ENCODE results near the gene PRKG1. TPM values are rescaled to one million over a fixed set of nuclear protein-coding genes. Genes with fewer than 3 reads are reported as not detected.

Gene PRKG1
- total and polyA plus RNA-seq, 2 of the 8 experiments (the other 6 are each of a cell fraction or from before 2014, with no cell fraction given): 4.2 to 15.2 TPM

DNA sequence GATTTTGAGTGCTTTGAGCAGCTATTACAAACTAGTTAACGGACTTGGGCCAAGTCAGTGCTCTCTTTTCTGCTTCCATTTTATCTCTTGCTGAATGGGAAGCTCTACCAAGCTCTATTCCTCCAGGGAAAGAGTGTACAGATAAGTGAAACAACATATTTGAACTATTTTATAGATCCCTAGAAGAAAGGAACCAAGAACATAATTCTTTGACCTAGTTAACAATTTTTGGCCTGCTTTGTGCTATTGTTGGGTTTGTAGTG, 244.8 kb downstream of the PRKG1 start (continued):
- TF ChIP-seq TAF7 (optimal IDR thresholded peaks at IDR 0.05; ENCODE audit: borderline replicate concordance, low read depth, low read length): no peak

DNA sequence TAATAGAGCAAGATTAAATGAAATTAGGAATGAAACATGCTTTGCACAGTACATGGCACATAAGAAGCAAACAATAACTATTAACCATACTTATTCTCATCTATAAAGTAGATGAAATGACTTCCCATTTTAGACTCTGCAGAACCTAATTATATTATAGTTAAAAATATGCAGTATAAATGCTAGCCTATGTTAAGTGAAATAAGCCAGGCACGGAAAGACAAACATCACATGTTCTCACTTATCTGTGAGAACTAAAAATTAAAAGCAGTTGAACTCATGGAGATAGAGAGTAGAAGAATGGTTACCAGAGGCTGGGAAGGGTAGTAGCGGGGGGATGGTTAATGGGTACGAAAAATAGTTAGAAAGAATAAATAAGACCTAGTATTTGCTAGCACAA, 247.0 kb downstream of the PRKG1 start:
- Histone ChIP-seq H3K36me3 (ENCODE audit: control insufficient read depth in 2 of 4, insufficient read depth in 4 of 4, low read length in 3 of 4) (no peaks in the 10 kb centered on the region), H3K4me3 (ENCODE audit: extremely low read depth in 1 of 4, insufficient read depth in 2 of 4, low read depth in 3 of 4, low read length in 4 of 4) (no peak overlapping the region), H3K18ac (ENCODE audit: extremely low read depth, low read length) (no peak overlapping the region), H3K27me3 (replicated peaks in 1 of 4; ENCODE audit: control insufficient read depth in 3 of 4, extremely low read depth in 1 of 4, insufficient read depth in 3 of 4, low read length in 3 of 4) (no peaks in the 10 kb centered on the region), H2AK5ac (ENCODE audit: low read depth, low read length) (no peak overlapping the region), H3K27ac (ENCODE audit: low read depth, low read length) (no peak overlapping the region), H3K79me1 (ENCODE audit: low read depth, low read length) (no peaks in the 10 kb centered on the region), H3K79me2 (ENCODE audit: control insufficient read depth in 1 of 2, insufficient read depth in 2 of 2, low read length in 2 of 2) (no peaks in the 10 kb centered on the region), H3K9me3 (ENCODE audit: insufficient read depth in 2 of 2, low read depth in 1 of 2, low read length in 1 of 2) (no peaks in the 10 kb centered on the region), H3K23ac (ENCODE audit: insufficient read length) (no peak overlapping the region), H4K91ac (replicated peaks; ENCODE audit: insufficient read length, low read length) (no peak overlapping the region), H3K23me2 (ENCODE audit: low read depth, low read length) (no peaks in the 10 kb centered on the region), H3K4me1 (replicated peaks in 1 of 4; ENCODE audit: control insufficient read depth in 3 of 4, insufficient read depth in 4 of 4, low read length in 3 of 4) (no peaks in the 10 kb centered on the region), H2BK120ac (replicated peaks; ENCODE audit: low read depth, low read length) (no peak overlapping the region), H3K9ac (replicated peaks in 1 of 4; ENCODE audit: extremely low read depth in 1 of 4, low read depth in 3 of 4, low read length in 3 of 4) (no peak overlapping the region), H4K5ac (ENCODE audit: insufficient read length, low read depth, low read length) (no peak overlapping the region), H2BK5ac (ENCODE audit: low read depth, low read length) (no peak overlapping the region), H3K4me2 (ENCODE audit: insufficient read depth in 1 of 2, low read depth in 2 of 2, low read length in 2 of 2) (no peak overlapping the region), H4K20me1 (replicated peaks in 1 of 2; ENCODE audit: control insufficient read depth in 1 of 2, insufficient read depth in 2 of 2, low read length in 2 of 2) (no peaks in the 10 kb centered on the region), H2BK15ac (ENCODE audit: low read length) (no peak overlapping the region), H3K4ac (replicated peaks; ENCODE audit: insufficient read length, low read depth, low read length) (no peak overlapping the region), H3K14ac (ENCODE audit: insufficient read length) (no peak overlapping the region), H4K8ac (ENCODE audit: extremely low read depth, insufficient read depth, low read length) (no peak overlapping the region), H2AFZ (ENCODE audit: low read length) (no peak overlapping the region), H2BK12ac (ENCODE audit: low read depth, low read length) (no peak overlapping the region), H2BK20ac (ENCODE audit: low read length) (no peak overlapping the region), H3K56ac (replicated peaks; ENCODE audit: insufficient read length, low read depth, low read length) (no peak overlapping the region)
- DNase-seq (ENCODE audit: low read depth in 1 of 2, low spot score in 2 of 2) (no peak), FAIRE-seq (no peak)
- ChIA-PET POLR2A (ENCODE audit: partially characterized antibody) (no interaction called here), CTCF (ENCODE audit: partially characterized antibody) (no interaction called here)
- WGBS, 2 experiments (ENCODE audit: extremely low coverage in 1 of 2, insufficient coverage in 1 of 2, insufficient read length in 1 of 2, insufficient replicate concordance in 2 of 2, low coverage in 1 of 2, low lambda C conversion rate in 2 of 2, missing lambda C conversion rate in 1 of 2): 97% methylated on average over 3 of the region's 3 CpGs; no CpG with 5 or more reads in 1 of the 2 experiments
- TF ChIP-seq YY1 (IDR thresholded peaks at IDR 0.05; ENCODE audit: low read depth, low read length): no peak
- TF ChIP-seq SP4 (IDR thresholded peaks at IDR 0.05; ENCODE audit: low read length): no peak
- TF ChIP-seq CEBPB (IDR thresholded peaks at IDR 0.05; ENCODE audit: low read depth, low read length): no peak
- no peak for TF ChIP-seq RXRA (IDR thresholded peaks at IDR 0.05; ENCODE audit: insufficient read depth, low read depth, low read length)
- TF ChIP-seq, protein P1, sequence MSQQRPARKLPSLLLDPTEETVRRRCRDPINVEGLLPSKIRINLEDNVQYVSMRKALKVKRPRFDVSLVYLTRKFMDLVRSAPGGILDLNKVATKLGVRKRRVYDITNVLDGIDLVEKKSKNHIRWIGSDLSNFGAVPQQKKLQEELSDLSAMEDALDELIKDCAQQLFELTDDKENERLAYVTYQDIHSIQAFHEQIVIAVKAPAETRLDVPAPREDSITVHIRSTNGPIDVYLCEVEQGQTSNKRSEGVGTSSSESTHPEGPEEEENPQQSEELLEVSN (IDR thresholded peaks at IDR 0.05): no peak
- no peak for TF ChIP-seq EP300 (IDR thresholded peaks at IDR 0.05; ENCODE audit: borderline replicate concordance in 1 of 2, low read depth in 2 of 2, low read length in 2 of 2)
- TF ChIP-seq ZNF274 (IDR thresholded peaks at IDR 0.05; ENCODE audit: borderline replicate concordance, extremely low read depth, low read length): no peak
- TF ChIP-seq BCL11A (IDR thresholded peaks at IDR 0.05; ENCODE audit: low read depth in 2 of 2, low read length in 2 of 2): no peak
- TF ChIP-seq GABPA (IDR thresholded peaks at IDR 0.05; ENCODE audit: borderline replicate concordance, insufficient read depth, low read length): no peak
- no peak for TF ChIP-seq GTF2F1 (IDR thresholded peaks at IDR 0.05; ENCODE audit: borderline replicate concordance, low read depth, low read length)
- TF ChIP-seq SAP30 (IDR thresholded peaks at IDR 0.05; ENCODE audit: insufficient read depth, insufficient replicate concordance, low read length): no peak

All from H1 (cell line).